Endothelial cell of umbilical vein (primary cell): ENCODE results near the gene ZMYM5. TPM values are rescaled to one million over a fixed set of nuclear protein-coding genes. Genes with fewer than 3 reads are reported as not detected.

Experiments used
- BruUV-seq: library from RNA; stranded (reverse); fragments of 400-500 nt; replicated peaks from 2 replicates; lab custom pipeline; 2021; lab: Mats Ljungman, UMichigan
- CTCF ChIA-PET: fragments of 300-600, 350-600 bp; sonication (Branson Sonifier 250); formaldehyde crosslinking; loops from one replicate; lab custom pipeline; 2021; ENCODE audit warnings: antibody characterized with exemption, inconsistent platforms; lab: Charles Lee
- POLR2A ChIA-PET: fragments of 300-600, 350-600 bp; sonication (Branson Sonifier 250); formaldehyde crosslinking; loops from one replicate; lab custom pipeline; 2021; ENCODE audit warnings: antibody characterized with exemption, inconsistent platforms; lab: Charles Lee
- DNase-seq: peaks from one replicate; pipeline ENCODE4 v3.0.0-alpha.2; 2011; ENCODE audit warnings: low read depth, low spot score
- FAIRE-seq: peaks from 2 replicates; lab custom pipeline; 2011; peaks lifted over from hg19 to GRCh38; lab: Jason Lieb, UNC
- H2AFZ ChIP-seq: 2 replicates; pipeline ENCODE4 v1.6.0; 2012; ENCODE audit warnings: low read depth, low read length, control low read depth, inconsistent platforms
- H3K27ac ChIP-seq: 2 replicates; pipeline ENCODE4 v1.5.1; 2011; ENCODE audit warnings: low read depth, mild to moderate bottlenecking, control low read depth, low read length, moderate library complexity; ENCODE audit not compliant: insufficient read depth
- H3K27me3 ChIP-seq, 2 experiments: 2 replicates each; pipeline versions ENCODE4 v1.6.0 to v1.6.1; 2011; ENCODE audit warnings: low read length in 2 of 2, mixed read lengths in 1 of 2; ENCODE audit not compliant: control insufficient read depth in 2 of 2, insufficient read depth in 2 of 2
- H3K36me3 ChIP-seq, 2 experiments: 2 replicates in 1 of 2; 3 replicates in 1 of 2; pipeline ENCODE4 v1.5.1; 2011; ENCODE audit warnings: low read length in 2 of 2, mild to moderate bottlenecking in 1 of 2, moderate library complexity in 1 of 2; ENCODE audit not compliant: control insufficient read depth in 2 of 2, insufficient read depth in 2 of 2; ENCODE audit errors: extremely low read depth in 1 of 2
- H3K4me1 ChIP-seq: 3 replicates; pipeline ENCODE4 v1.5.1; 2011; ENCODE audit warnings: mild to moderate bottlenecking, low read length; ENCODE audit not compliant: control insufficient read depth, insufficient read depth; ENCODE audit errors: extremely low read depth
- H3K4me2 ChIP-seq: 2 replicates; pipeline ENCODE4 v1.6.1; 2011; ENCODE audit warnings: low read length, control low read depth, mixed read lengths; ENCODE audit not compliant: insufficient read depth
- H3K4me3 ChIP-seq, 3 experiments: fragments of 200-600 bp in 1 of 3; sonication (generic), shearing (Covaris generic) in 1 of 3; replicated peaks in 1 of 3; 2 replicates each; pipeline ENCODE4 v1.5.1; 2011 to 2016; ENCODE audit warnings: control low read depth in 3 of 3, low read length in 3 of 3, mild to moderate bottlenecking in 2 of 3, inconsistent platforms in 1 of 3, low read depth in 1 of 3, moderate library complexity in 1 of 3; ENCODE audit not compliant: insufficient read depth in 1 of 3
- H3K79me2 ChIP-seq: 2 replicates; pipeline ENCODE4 v1.6.0; 2012; ENCODE audit warnings: low read length, inconsistent platforms; ENCODE audit not compliant: control insufficient read depth, insufficient read depth
- H3K9ac ChIP-seq: replicated peaks from 2 replicates; pipeline ENCODE3; 2011; ENCODE audit warnings: low read length, control low read depth; ENCODE audit not compliant: insufficient read depth; ENCODE audit errors: extremely low read depth
- H3K9me1 ChIP-seq: replicated peaks from 3 replicates; pipeline ENCODE4 v1.6.0; 2011; ENCODE audit warnings: mild to moderate bottlenecking, low read length; ENCODE audit not compliant: control insufficient read depth, insufficient read depth; ENCODE audit errors: extremely low read depth
- H3K9me3 ChIP-seq: replicated peaks from 2 replicates; pipeline ENCODE4 v1.5.1; 2012; ENCODE audit warnings: low read length, inconsistent platforms; ENCODE audit not compliant: control insufficient read depth, insufficient read depth
- H4K20me1 ChIP-seq: replicated peaks from 2 replicates; pipeline ENCODE3; 2011; ENCODE audit warnings: mild to moderate bottlenecking, low read length; ENCODE audit not compliant: control insufficient read depth, insufficient read depth; ENCODE audit errors: extremely low read depth
- CTCF ChIP-seq, 2 donors: IDR thresholded peaks; 1 replicate in 1 of 2; 2 replicates in 1 of 2; pipeline ENCODE4 v1.5.1; 2011; ENCODE audit warnings: low read length in 2 of 2, mild to moderate bottlenecking in 2 of 2, moderate library complexity in 2 of 2, control low read depth in 1 of 2, inconsistent platforms in 1 of 2, low read depth in 1 of 2; ENCODE audit not compliant: insufficient read depth in 1 of 2; ENCODE audit errors: extremely low read depth in 1 of 2
- EZH2 ChIP-seq: IDR thresholded peaks from 2 replicates; pipeline ENCODE4 v1.6.1; 2012; ENCODE audit warnings: borderline replicate concordance, low read depth, mild to moderate bottlenecking, moderate library complexity, low read length, inconsistent platforms; ENCODE audit not compliant: severe bottlenecking
- FOS ChIP-seq: IDR thresholded peaks from 2 replicates; pipeline ENCODE4 v1.6.1; 2011; ENCODE audit warnings: mild to moderate bottlenecking, low read length, moderate library complexity, borderline replicate concordance; ENCODE audit not compliant: insufficient read depth
- MYC ChIP-seq: IDR thresholded peaks from one replicate; pipeline ENCODE4 v1.6.1; 2011; ENCODE audit warnings: mild to moderate bottlenecking, low read depth, low read length
- POLR2A ChIP-seq: IDR thresholded peaks from 2 replicates; pipeline ENCODE4 v1.6.1; 2012; ENCODE audit warnings: low read depth, mild to moderate bottlenecking, control low read depth, low read length
- POLR2AphosphoS5 ChIP-seq: IDR thresholded peaks from 2 replicates; pipeline ENCODE4 v1.6.1; 2012; ENCODE audit warnings: low read depth, mild to moderate bottlenecking, control low read depth, low read length, moderate library complexity; ENCODE audit not compliant: insufficient read depth
- dilution Hi-C: fragments of 300-500 bp; cut with MboI; formaldehyde crosslinking; loops from one replicate; pipeline ENCODE4 v1.15.0; 2019; ENCODE audit warnings: low sequenced_read_pairs; ENCODE audit not compliant: extremely low pct_ligation_motif_present
- intact Hi-C: fragments of 100-400 bp; cut with micrococcal nuclease; formaldehyde crosslinking; loops from one replicate; pipeline ENCODE4 v1.10.0; 2022
- polyA plus RNA-seq, 4 experiments: library from polyadenylated mRNA; depleted of rRNA in 3 of 4; stranded (reverse) in 3 of 4; unstranded in 1 of 4; fragments of >200 nt; gene quantifications; 2 replicates each; pipeline versions ENCODE4 v1.2.1 to v1.2.3, GENCODE V29; 2011 to 2012; ENCODE audit warnings: missing spikeins in 1 of 4
- total RNA-seq: library from RNA; stranded (reverse); gene quantifications from 2 replicates; pipeline ENCODE4 v1.2.3, GENCODE V29; 2021

The ZMYM5 gene
- total and polyA plus RNA-seq, 2 donors (not counting 3 experiments of a cell fraction or from before 2014, with no cell fraction given): 4.9 to 10.1 TPM

DNA sequence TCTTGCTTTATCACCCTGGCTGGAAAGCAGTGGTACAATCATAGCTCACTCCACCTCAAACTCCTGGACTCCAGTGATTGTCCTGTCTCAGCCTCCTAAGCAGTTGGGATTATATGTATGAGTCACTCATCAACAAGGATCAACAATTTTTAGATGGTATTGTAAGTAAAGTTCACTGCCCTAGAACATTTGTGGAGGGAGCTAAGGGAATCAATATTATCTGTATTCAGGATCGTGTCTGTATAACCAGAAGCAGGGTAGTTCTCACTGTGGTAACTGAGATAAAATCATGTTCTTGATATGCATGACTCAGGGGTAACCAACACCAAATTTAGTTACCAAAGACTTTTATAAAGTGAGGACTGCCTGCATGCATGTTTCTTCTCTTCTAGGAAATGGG is 27.0 kb downstream of the ZMYM5 start:
- no peak overlapping the region for H3K4me2 ChIP-seq

More for the DNA sequence above, 27.0 kb downstream of the ZMYM5 start:
- Histone ChIP-seq H3K36me3 (peaks cover 4 to 10% of the 10 kb centered on the region in 2 experiments), H4K20me1 (no peaks in the 10 kb centered on the region), H3K27ac (no peak overlapping the region), H3K9me1 (no peaks in the 10 kb centered on the region), H3K9me3 (no peaks in the 10 kb centered on the region), H3K4me3 (no peak overlapping the region), H3K4me1 (no peaks in the 10 kb centered on the region), H3K9ac (no peak overlapping the region), H3K79me2 (peaks cover 3% of the 10 kb centered on the region), H3K27me3 (no peaks in the 10 kb centered on the region), H2AFZ (no peak overlapping the region)
- no TSS peak for BruUV-seq
- TF ChIP-seq POLR2A: no peak
- no peak for TF ChIP-seq POLR2AphosphoS5
- no peak for TF ChIP-seq EZH2
- no peak for TF ChIP-seq CTCF (IDR thresholded peaks at IDR 0.05; ENCODE audit: extremely low read depth in 1 of 2, insufficient read depth in 1 of 2, low read depth in 1 of 2, low read length in 2 of 2)
- TF ChIP-seq MYC: no peak
- TF ChIP-seq FOS: no peak
- intact Hi-C loops (no loop called here), dilution Hi-C loops (no loop called here)
- FAIRE-seq (no peak), DNase-seq (no peak)
- POLR2A ChIA-PET: no interaction called here
- CTCF ChIA-PET: no interaction called here
